Measurements from ENCODE around the gene OR51V1.
"Not testable (repeated sequence)": the region's sequence is repeated elsewhere in the genome, so short reads cannot be mapped to it uniquely, and the experiment has no call there.

OR51V1 gene

DNA sequence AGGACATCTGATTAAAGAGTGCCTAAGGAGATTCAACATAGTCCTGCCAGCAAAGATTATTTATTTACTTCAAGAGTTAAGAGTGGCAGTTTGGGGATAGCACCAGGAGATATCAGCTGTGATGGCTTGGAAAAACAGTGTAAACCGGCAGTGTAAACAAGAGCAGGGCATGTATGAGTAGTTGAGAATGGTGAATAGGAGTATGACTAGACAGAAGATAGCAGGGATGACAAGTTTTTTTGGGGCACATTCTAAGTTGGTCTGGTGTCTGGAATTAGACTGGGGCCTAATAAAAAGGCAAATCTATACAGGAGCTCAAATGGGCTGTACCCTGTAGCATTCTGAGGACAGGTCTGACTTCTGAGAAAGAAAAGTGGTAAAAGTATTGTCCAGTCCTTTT, 39.4 kb downstream of the OR51V1 start:
- DNase-seq, result not testable (repeated sequence)

DNA sequence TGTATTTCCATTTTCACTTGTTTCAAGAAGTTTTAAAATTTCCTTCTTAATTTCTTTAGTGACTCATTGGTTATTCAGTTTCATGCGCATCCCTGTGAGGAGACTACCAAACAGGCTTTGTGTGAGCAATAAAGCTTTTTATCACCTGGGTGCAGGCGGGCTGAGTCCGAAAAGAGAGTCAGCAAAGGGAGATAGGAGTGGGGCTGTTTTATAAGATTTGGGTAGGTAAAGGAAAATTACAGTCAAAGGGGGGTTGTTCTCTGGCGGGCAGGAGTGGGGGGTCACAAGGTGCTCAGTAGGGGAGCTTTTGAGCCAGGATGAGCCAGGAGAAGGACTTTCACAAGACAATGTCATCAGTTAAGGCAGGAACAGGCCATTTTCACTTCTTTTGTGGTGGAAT, 40.3 kb downstream of the OR51V1 start:
- not testable (repeated sequence) for DNase-seq

DNA sequence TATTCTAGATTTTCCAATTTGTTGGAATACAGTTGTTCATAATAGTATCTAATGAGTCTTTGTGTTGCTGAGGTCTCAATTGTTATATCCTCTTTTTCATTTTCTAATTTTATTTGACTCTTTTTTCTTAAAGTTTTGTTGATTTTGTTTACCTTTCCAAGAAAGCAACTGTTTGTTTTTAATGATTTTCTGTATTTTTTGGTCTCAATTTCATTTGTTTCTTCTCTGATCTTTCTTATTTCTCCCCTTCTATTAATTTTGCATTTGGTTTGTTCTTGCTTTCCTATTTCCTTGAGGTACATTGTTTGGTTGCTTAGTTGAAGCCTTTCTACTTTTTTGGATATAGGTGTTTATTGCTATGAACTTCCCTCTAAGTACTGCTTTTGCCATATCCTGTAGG, 40.7 kb downstream of the OR51V1 start:
- DNase-seq, result no peak

DNA sequence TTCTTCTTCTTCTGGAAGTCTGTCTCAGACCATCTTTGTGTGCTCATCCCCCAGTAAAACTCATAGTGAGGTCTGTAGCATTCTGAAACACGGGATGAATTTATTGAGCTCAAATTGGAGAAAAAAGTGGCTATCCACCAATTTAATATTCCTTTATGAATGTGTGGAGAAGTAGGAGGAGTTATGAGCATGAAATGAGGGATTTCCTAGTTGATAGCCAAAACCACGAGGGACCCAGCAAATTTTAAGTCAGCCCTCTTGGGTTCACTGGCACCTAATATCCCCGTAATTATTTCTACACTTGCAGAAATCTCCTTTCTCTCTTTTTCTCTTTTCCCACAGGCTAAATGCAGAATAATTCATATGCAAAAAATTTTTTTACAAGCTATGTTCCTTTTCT, 45.8 kb downstream of the OR51V1 start, which contains the start of gene OR52A1:
TSS of gene OR52A1 (minus strand) at position 101 of the 400 bp plus-strand sequence. CDS start 2,388 bp downstream, outside the sequence.
- DNase-seq, result no peak

GRCh38 chr11:5153574-5154431, 46.7 kb downstream of the OR51V1 start:
- no peak for DNase-seq

GRCh38 chr11:5151713-5152153, 48.7 kb downstream of the OR51V1 start:
- no peak for DNase-seq
